Measurements from ENCODE around the gene ADAMTS20.

DNA sequence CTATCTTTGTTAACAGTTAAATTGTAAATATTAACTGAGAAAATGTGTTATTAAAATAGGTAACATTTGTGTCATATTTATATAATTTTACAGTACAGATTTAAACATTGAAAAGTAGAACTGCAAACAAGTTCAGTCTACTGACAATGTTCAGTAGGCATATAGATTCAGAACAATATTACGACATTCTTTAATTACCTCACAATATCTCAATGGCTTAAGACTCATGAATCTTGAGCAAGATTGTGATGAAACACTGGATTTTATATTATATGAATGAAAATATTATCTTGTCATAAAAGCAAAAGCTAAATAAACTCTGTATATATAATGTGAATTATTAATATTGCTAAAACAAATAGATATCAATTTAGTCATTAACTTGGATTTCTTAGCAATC is 194.9 kb downstream of the ADAMTS20 start:
- TF ChIP-seq, protein P1, sequence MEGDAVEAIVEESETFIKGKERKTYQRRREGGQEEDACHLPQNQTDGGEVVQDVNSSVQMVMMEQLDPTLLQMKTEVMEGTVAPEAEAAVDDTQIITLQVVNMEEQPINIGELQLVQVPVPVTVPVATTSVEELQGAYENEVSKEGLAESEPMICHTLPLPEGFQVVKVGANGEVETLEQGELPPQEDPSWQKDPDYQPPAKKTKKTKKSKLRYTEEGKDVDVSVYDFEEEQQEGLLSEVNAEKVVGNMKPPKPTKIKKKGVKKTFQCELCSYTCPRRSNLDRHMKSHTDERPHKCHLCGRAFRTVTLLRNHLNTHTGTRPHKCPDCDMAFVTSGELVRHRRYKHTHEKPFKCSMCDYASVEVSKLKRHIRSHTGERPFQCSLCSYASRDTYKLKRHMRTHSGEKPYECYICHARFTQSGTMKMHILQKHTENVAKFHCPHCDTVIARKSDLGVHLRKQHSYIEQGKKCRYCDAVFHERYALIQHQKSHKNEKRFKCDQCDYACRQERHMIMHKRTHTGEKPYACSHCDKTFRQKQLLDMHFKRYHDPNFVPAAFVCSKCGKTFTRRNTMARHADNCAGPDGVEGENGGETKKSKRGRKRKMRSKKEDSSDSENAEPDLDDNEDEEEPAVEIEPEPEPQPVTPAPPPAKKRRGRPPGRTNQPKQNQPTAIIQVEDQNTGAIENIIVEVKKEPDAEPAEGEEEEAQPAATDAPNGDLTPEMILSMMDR (IDR thresholded peaks at IDR 0.05; ENCODE audit: borderline replicate concordance, extremely low read depth, low read length, poor library complexity, severe bottlenecking), result no peak
- TF ChIP-seq EZH2 (IDR thresholded peaks at IDR 0.05; ENCODE audit: borderline replicate concordance, low read depth, low read length, severe bottlenecking), result no peak
